K562 (cell line): Measurements from ENCODE around the gene TMEM164. TPM values are rescaled to one million over a fixed set of nuclear protein-coding genes. Genes with fewer than 3 reads are reported as not detected.
A peak's percentile ranks its signal among the peaks of the same experiment; 100 is the strongest.

Experiments
- ATF3 ChIP-seq, 2 experiments: fragments of 450-650 bp in 1 of 2; sonication (generic) in 1 of 2; formaldehyde crosslinking in 1 of 2; IDR thresholded peaks in 1 of 2; conservative IDR thresholded peaks in 1 of 2; 2 replicates each; pipeline versions ENCODE4 v1.6.1 to v1.8.1; 2016 to 2023; ENCODE audit warnings: mild to moderate bottlenecking in 2 of 2, moderate library complexity in 2 of 2, inconsistent platforms in 1 of 2, missing genetic modification reagents in 1 of 2
- C11orf30 ChIP-seq: fragments of 450-650 bp; IDR thresholded peaks from 2 replicates; pipeline ENCODE4 v1.6.1; 2016; ENCODE audit warnings: low read depth, mild to moderate bottlenecking
- HDAC2 ChIP-seq: fragments of 450-650 bp; IDR thresholded peaks from 2 replicates; pipeline ENCODE4 v1.6.1; 2016; ENCODE audit warnings: mild to moderate bottlenecking
- HNRNPK ChIP-seq: fragments of 200-400 bp; formaldehyde crosslinking; IDR thresholded peaks from one replicate; pipeline ENCODE4 v1.6.1; 2018; ENCODE audit warnings: mild to moderate bottlenecking, low read depth, low read length; ENCODE audit not compliant: poor library complexity, severe bottlenecking
- JUND ChIP-seq, 2 experiments: IDR thresholded peaks; 2 replicates in 1 of 2; 3 replicates in 1 of 2; pipeline ENCODE4 v1.6.1; 2011; ENCODE audit warnings: borderline replicate concordance in 2 of 2, low read depth in 2 of 2, low read length in 2 of 2, improper control_type of control experiment in 1 of 2, missing biosample characterization in 1 of 2, missing genetic modification characterization in 1 of 2, missing genetic modification reagents in 1 of 2
- MAFK ChIP-seq: IDR thresholded peaks from 2 replicates; pipeline ENCODE4 v1.6.1; 2011; ENCODE audit warnings: low read length, improper control_type of control experiment
- NFE2 ChIP-seq: IDR thresholded peaks from 2 replicates; pipeline ENCODE4 v1.6.1; 2014; ENCODE audit warnings: antibody characterized with exemption, low read depth
- NFIC ChIP-seq: fragments of 450-650 bp; IDR thresholded peaks from 2 replicates; pipeline ENCODE4 v1.6.1; 2017; ENCODE audit warnings: mild to moderate bottlenecking, inconsistent platforms
- PHF21A ChIP-seq: fragments of 450-650 bp; IDR thresholded peaks from 2 replicates; pipeline ENCODE4 v1.6.1; 2017; ENCODE audit warnings: low read depth, borderline replicate concordance
- polyA plus RNA-seq, 8 experiments: library from polyadenylated mRNA; depleted of rRNA in 4 of 8; stranded (reverse) in 5 of 8; unstranded in 3 of 8; fragments of >200 nt; fragmentation: Nextera tagmentation in 2 of 8; fragmentation: Illumina TruSeq in 1 of 8; extraction: Ambion mirVana in 2 of 8; extraction: Trizol in 1 of 8; gene quantifications; 2 replicates each; pipeline versions ENCODE4 v1.2.1 to v1.2.3, GENCODE V29; 2011 to 2014; ENCODE audit warnings: inconsistent platforms in 1 of 8, missing spikeins in 1 of 8
- total RNA-seq, 7 experiments: library from RNA; depleted of rRNA in 6 of 7; stranded (reverse); fragments of >200 nt in 6 of 7; fragmentation: Illumina TruSeq in 2 of 7; extraction: Trizol in 2 of 7; gene quantifications; 2 replicates each; pipeline versions ENCODE4 v1.2.1 to v1.2.3, GENCODE V29; 2011 to 2021; ENCODE audit warnings: low replicate concordance in 1 of 7

TMEM164 gene
- total and polyA plus RNA-seq, 9 of the 15 experiments (the other 6 are each of a cell fraction or from before 2014, with no cell fraction given): 2.4 to 57.3 (median 23.1) TPM

GRCh38 chrX:110219920-110220319, 217.0 kb downstream of the TMEM164 start (continued):
- peak; percentile 16; the same call in 1 of the 2 replicates for TF ChIP-seq JUND (IDR thresholded peaks at IDR 0.05; ENCODE audit: borderline replicate concordance, low read depth, low read length)
- no peak for TF ChIP-seq JUND (tag; IDR thresholded peaks at IDR 0.05; ENCODE audit: borderline replicate concordance, low read depth, low read length)
- no peak for TF ChIP-seq HNRNPK
- TF ChIP-seq HDAC2: 0 out of 2 replicates have a peak, but pooled peaks have one; percentile 40
- peak; percentile 23; the same call in 1 of the 2 replicates for TF ChIP-seq ATF3 (IDR thresholded peaks at IDR 0.05)
- no peak for TF ChIP-seq ATF3 (CRISPR knock-in tag; conservative IDR thresholded peaks at IDR 0.05)
- TF ChIP-seq NFIC: peak; percentile 55
- TF ChIP-seq C11orf30: peak; percentile 38
- TF ChIP-seq NFE2: peak; percentile 68
- TF ChIP-seq MAFK: 0 out of 2 replicates have a peak, but pooled peaks have one; percentile 33
- peak; percentile 49; the same call in 1 of the 2 replicates for TF ChIP-seq PHF21A
- TF ChIP-seq, all 486 proteins: peak for 15
